Erythroblast (primary cell): Measurements from ENCODE around the gene LACTBL1.
"Not testable (repeated sequence)": the region's sequence is repeated elsewhere in the genome, so short reads cannot be mapped to it uniquely, and the experiment has no call there.

Source experiments
- GATA1 ChIP-seq: IDR thresholded peaks from 2 replicates; pipeline ENCODE4 v1.6.1; 2011; ENCODE audit warnings: low read depth, mild to moderate bottlenecking, control low read depth, low read length, moderate library complexity
- POLR2A ChIP-seq: IDR thresholded peaks from 2 replicates; pipeline ENCODE4 v1.6.1; 2011; ENCODE audit warnings: mild to moderate bottlenecking, low read length

- TF ChIP-seq POLR2A, GATA1: not testable (repeated sequence)
Observed at GRCh38 chr1:23000133-23000532, 27.5 kb upstream of the LACTBL1 start.
